Fibroblast of the conjunctiva (primary cell): ENCODE measurements around the gene MAPK13.
"Not testable (repeated sequence)": the region's sequence is repeated elsewhere in the genome, so short reads cannot be mapped to it uniquely, and the experiment has no call there.

ENCODE experiments used
- DNase-seq: peaks from one replicate; pipeline ENCODE4 v3.0.0-alpha.2; 2010; ENCODE audit warnings: low read depth

The MAPK13 gene

GRCh38 chr6:36129941-36130666, at the start of gene MAPK13:
Gene MAPK13 (plus strand): TSS chr6:36130513. CDS start chr6:36130583, 70 bp downstream.
- DNase-seq, result no peak

- no peak for DNase-seq
These were observed 48.0 kb upstream of the MAPK13 start for GRCh38 chr6:36082318-36082717.

DNA sequence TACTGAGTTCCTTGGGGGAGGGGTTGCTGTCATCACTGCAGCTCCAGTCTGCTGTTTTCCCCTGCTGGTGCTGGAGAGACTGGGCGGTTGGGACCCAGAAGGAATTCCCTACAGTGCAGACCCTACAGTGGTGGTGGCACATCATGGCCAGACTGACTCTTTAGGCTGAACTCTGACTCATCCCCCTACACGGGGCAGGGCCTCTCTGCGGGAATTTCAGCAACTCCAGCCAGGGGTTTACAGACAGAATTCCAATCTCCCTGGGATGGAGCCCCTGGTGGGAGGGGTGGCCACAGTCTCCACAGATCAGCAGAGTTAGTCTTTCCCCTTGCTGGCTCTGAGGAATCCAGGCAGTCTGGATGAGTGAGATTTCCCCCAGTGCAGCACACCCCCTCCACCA, 46.9 kb upstream of the MAPK13 start:
- no peak for DNase-seq

GRCh38 chr6:36088204-36088603, 42.1 kb upstream of the MAPK13 start:
- not testable (repeated sequence) for DNase-seq

- no peak for DNase-seq
These were observed 41.3 kb upstream of the MAPK13 start for GRCh38 chr6:36089048-36089447.

DNA sequence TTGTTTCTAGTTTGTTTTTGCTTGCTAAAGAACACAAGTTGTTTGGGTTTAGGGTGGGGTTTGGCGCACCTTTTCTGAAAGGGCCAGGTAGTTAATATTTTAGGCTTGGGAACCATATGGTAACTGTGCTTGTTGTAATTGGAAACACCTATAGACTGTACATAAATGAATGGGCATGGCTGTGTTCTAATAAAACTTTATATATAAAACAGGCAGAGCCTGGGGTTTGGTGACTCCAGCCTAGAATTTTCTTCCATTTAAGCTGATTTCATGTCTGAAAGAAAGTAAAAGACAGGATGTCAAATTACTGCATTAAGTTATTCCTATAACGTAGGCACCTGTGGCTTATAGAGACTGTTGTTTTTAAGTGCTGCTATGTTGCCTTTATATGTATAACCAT, 36.1 kb upstream of the MAPK13 start:
- no peak for DNase-seq

DNA sequence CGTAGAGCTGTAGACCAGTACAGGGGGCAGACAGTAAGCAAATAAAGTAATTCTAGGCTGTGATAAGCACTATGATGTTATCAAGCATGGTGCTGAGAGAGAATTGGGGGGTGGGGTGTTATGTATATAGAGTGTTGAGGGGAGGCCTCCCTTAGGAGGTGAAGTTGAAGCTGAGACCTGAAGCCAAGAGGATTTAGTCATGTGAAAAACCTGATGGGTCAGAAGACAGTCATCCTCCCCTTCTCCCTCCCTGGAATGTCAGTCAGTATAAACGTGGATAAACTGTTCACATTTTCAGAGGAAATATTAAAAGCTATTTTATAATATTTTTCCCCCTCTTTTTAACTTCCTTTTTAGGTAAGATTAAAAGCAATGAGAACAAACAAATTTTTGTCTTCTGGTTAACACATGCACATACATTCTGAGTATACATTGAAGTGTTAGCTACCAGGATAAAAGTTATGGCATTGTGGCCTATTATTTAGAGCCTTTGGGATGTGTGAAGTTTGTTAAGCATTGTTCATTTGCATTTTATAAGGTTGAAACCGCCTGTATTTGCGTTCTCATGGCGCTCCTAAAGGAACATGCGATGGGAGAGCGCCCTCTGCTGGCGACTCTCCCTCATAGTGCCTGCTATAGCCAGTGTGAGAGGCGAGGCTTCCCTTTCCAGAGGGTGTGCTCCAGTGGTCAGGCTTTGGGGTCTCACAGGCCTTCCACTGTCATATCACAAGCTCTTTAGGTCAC, 35.4 kb upstream of the MAPK13 start:
- DNase-seq, result peak; percentile 61

DNA sequence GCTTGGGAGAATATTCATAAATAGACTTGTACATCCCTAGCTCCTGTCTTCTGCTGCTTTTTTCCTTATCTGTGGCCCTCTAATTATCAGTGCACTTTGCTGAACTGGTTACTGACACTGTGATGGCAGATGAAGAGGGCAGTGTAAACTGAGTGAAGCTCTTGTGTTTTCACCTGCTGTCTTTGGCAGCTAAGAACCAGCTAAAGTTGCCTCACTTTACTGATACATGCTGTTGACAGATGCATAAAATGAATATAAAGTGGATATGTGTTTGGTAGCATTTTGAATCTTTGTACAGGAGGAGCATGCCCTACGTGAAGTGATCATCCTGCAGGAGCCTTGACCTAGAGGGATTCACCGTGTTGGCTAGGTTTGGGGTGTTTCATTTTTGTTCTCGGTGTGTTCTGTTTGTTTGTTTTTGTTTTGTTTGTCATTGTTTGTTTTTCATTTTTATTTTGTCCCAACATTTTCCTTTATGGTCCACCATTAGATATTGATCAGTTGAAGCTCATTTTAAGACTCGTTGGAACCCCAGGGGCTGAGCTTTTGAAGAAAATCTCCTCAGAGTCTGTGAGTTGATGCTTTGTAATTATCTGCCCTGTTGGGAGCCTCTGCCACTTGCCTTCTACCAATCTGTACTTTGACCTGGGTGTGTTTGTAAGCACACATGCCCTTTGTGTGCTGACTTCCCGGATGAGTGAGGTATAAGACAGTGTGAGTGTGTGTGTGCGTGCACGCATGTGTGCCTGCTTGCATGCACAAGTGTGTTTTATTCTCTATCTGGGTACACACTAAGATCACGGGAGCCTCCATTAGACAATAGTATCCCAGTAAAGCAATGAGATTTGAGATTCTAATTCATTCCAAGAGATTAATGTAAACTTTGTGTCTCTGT, 34.6 kb upstream of the MAPK13 start:
- no peak for DNase-seq

DNA sequence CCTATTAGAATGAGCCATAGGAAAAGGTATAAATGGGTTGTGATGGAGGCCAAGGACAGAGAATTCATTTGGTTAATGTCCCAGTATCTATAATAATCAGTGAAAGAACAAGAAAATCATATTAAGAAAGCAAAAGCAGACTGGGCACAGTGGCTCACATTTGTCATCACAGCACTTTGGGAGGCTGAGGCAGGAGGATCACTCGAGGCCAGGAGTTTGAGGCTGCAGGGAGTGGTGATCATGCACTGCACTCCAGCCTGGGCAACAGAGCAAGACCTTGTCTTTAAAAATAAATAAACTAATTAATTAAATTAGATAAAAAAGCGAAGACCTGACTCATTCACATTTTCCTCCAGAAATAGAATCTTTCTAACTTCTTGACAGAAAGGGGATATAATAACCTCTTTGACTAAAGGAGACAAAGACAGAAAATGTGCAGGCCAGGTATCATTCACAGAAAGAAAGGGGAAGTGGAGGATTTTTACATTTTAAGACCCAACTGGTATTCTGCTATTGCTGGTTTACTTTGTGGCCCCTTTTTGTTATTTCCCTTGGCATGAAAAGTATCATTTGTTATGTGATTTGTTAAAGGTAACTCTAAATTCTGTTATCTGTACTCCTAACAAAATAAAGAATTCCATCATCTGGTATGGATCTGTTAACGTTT, 31.9 kb upstream of the MAPK13 start:
- DNase-seq, result no peak

- DNase-seq, result no peak
These were observed 31.2 kb upstream of the MAPK13 start for GRCh38 chr6:36098920-36099647.

GRCh38 chr6:36099869-36100483, 30.3 kb upstream of the MAPK13 start:
- DNase-seq, result no peak

DNA sequence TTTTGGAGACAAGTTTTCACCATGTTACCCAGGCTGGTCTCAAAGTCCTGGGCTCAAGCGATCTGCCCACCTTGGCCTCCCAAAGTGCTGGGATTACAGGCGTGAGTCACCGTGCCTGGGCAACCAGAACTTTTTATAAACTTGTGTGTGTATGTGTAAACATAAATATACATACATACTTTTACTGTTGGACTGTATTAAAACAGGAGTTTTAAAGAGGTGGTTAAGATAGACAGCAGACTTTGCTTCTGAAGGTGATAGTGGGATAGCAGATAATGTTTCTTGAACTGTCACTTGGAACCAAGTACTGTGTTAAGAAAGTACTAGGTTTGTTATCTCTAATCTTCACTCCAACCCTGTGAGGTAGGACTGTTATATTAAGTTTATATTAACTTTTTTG, 28.6 kb upstream of the MAPK13 start:
- no peak for DNase-seq

DNA sequence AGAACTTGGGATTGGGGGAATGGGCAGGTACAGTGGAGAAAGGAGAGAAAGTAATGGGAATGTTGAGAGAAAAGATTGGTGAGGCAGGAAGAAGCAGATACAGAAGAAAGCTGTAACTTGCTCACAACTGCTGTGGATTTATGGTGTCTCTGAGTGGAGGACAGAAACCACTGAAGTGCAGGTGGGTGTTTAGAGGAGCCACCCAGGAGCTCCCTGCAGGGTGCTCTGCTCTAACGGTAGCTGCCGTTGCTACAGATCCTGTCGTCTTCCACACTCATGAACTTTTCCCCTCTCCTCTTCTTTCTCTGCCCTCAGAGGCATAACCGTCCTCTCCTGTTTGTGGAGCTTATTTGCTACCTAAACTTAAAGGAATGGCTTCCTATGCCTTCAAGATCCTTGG, 27.5 kb upstream of the MAPK13 start:
- no peak for DNase-seq

DNA sequence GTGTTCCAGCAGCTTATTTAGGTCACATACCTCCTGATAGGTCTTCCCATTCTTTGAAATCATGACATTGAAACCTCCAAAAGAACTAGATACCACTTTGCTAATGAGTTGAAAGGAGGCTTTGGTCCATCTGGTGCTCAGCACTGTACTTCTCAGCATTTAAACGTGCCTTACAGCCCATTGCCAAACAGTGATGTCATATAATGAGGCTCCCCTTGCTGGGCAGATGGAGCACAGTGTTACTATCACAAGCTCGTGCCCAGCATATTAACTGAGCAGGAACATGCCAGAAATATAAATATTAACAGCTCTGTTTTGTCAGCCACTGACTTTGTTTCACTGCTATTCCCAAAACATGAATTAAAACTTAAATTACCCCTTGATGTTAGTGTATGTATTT, 25.5 kb upstream of the MAPK13 start:
- DNase-seq, result no peak

DNA sequence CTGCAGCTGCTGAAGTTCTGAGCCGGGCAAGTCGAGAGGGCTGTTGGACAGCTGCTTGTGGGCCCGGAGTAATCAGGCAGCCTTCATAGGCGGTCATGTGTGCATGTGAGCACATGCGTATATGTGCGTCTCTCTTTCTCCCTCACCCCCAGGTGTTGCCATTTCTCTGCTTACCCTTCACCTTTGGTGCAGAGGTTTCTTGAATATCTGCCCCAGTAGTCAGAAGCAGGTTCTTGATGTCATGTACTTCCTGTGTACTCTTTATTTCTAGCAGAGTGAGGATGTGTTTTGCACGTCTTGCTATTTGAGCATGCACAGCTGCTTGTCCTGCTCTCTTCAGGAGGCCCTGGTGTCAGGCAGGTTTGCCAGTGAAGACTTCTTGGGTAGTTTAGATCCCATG, 21.2 kb upstream of the MAPK13 start:
- DNase-seq, result no peak

DNA sequence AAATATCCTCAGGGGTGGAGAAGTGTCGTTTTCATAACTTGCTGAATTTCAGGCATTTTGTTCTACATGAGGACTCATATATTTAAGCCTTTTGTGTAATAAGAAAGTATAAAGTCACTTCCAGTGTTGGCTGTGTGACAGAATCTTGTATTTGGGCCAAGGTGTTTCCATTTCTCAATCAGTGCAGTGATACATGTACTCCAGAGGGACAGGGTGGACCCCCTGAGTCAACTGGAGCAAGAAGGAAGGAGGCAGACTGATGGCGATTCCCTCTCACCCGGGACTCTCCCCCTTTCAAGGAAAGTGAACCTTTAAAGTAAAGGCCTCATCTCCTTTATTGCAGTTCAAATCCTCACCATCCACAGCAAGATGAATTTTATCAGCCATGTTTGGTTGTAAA, 20.3 kb upstream of the MAPK13 start:
- DNase-seq, result no peak

- DNase-seq, result no peak
These were observed 19.4 kb upstream of the MAPK13 start for GRCh38 chr6:36110863-36111262.

- DNase-seq, result no peak
These were observed 18.8 kb upstream of the MAPK13 start for GRCh38 chr6:36111526-36111925.

DNA sequence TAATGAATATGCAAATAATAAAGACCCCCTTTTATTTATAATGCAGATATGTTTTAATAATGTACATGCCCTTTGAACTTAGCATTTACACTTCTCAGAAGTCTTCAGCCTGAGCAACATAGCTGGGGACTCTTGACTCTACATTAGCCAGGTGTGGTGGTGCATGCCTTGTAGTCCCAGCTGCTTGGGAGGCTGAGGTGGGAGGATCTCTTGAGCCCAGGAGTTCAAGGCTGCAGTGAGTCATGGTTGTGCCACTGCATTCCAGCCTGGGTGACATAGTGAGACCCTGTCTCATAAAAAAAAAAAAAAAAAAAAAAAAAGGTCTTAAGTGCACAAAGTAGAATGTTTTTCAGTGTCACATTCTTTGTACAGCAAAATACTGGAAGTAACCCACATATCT, 17.3 kb upstream of the MAPK13 start:
- no peak for DNase-seq

DNA sequence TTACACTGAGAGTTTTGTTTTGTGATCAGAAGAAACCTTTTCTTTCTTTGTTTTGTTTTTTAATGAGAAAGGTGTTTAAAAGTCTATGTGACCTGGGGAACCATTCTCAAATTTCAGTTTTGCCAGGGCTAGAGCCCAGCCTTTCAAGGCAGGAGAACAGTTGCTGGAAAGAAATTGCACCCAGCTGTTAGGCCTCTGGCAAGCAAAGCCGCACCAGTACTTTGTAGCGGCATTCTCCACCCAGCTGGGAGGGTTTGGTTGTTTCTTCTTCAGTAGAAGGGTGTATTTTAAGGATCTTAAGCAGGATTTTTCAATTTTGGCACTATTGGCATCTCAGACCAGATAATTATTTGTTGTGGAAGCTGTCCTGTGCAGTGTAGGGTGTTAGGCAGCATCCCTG, 16.6 kb upstream of the MAPK13 start:
- DNase-seq, result no peak

DNA sequence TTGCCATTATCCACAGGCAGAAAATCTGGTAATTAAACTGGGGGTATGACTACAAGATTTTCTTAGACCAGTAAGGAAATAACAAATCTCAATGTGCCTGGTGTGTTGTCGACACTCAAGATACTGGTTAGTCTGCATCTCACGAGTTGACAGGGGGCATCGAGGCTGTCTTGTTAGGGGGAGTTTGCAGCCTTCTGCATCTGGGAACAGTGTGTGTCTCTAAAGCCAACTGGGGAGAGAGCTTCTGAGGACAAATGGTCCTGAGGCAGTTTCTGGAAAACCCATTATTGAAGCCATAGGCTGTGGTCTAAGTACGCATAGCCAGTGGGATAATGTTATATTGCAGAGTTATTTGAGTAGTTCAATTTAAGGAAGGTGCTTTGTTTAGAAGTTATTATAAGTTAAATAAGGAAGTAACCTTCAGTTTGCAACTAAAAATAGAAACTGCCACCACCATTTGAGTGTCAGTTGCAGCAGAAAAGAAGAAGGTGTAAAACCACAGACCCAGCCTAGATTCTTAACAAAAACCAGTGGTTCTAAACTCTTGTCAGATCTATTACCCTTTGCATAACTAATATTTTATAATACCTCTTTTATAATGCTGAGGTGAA, 15.4 kb upstream of the MAPK13 start:
- no peak for DNase-seq
